Thoracic aorta (tissue), 2 donors: ENCODE results near the gene BTAF1. TPM values are rescaled to one million over a fixed set of nuclear protein-coding genes. Genes with fewer than 3 reads are reported as not detected.

Source experiments
- ATAC-seq: fragments of 150-250 bp; one replicate; pipeline ENCODE4 v1.8.0; 2017; ENCODE audit warnings: low read depth; ENCODE audit not compliant: insufficient number of reproducible peaks, low FRiP score
- DNase-seq: peaks from one replicate; pipeline ENCODE4 v3.0.0-alpha.2; 2020; ENCODE audit warnings: low spot score
- H3K27ac ChIP-seq, 2 donors: fragments of 200-600 bp; sonication (generic); 1 replicate in 1 of 2; 2 replicates in 1 of 2; pipeline ENCODE4 v1.5.1; 2016; ENCODE audit warnings: mild to moderate bottlenecking in 2 of 2, moderate library complexity in 2 of 2
- H3K27me3 ChIP-seq: fragments of 200-600 bp; sonication (generic); replicated peaks from 2 replicates; pipeline ENCODE4 v1.6.0; 2016; ENCODE audit warnings: mild to moderate bottlenecking; ENCODE audit not compliant: insufficient read depth
- H3K36me3 ChIP-seq: fragments of 200-600 bp; sonication (generic); one replicate; pipeline ENCODE4 v1.5.1; 2016
- H3K4me1 ChIP-seq, 2 donors: fragments of 200-600 bp; sonication (generic); 1 replicate in 1 of 2; 2 replicates in 1 of 2; pipeline versions ENCODE4 v1.5.1 to v1.6.0; 2016; ENCODE audit warnings: low read depth in 2 of 2, mild to moderate bottlenecking in 1 of 2; ENCODE audit not compliant: control insufficient read depth in 1 of 2
- H3K4me3 ChIP-seq: fragments of 200-600 bp; sonication (generic); 2 replicates; pipeline ENCODE4 v1.5.1; 2016; ENCODE audit warnings: mild to moderate bottlenecking
- H3K9me3 ChIP-seq: fragments of 200-600 bp; sonication (generic); 2 replicates; pipeline ENCODE4 v1.5.1; 2016
- total RNA-seq, 2 donors: library from RNA; depleted of rRNA; stranded (reverse); fragments of >200 nt; gene quantifications; one replicate each; pipeline versions ENCODE4 v1.1.0 to v1.2.3, GENCODE V29; 2016
- TF ChIP-seq, protein P1 (sequence below): fragments of 200-600 bp; sonication (generic); IDR thresholded peaks from one replicate; pipeline ENCODE4 v1.5.1; 2019; ENCODE audit warnings: antibody characterized with exemption

Gene BTAF1
- total RNA-seq, 2 donors from 2014 or later = 55.4 to 72.2 TPM

DNA sequence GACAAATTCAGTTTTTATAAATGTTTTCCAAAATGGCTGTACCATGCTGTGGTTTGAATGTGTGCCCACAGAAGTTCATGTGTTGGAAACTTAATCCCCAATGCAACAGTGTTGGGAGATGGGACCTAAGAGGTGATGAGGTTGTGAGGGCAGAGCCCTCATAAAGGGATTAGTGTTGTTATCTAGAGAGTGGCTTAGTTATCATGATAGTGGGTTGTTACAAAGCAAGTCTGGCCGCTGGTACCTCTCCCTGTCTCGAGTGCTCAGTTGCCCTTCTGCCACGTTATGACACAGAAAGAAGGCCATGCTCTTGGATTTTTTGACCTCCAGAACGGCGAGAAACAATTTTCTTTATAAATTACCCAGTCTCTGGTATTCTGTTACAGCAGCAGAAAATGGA lies 119.0 kb downstream of the BTAF1 start:
- TF ChIP-seq, protein P1, sequence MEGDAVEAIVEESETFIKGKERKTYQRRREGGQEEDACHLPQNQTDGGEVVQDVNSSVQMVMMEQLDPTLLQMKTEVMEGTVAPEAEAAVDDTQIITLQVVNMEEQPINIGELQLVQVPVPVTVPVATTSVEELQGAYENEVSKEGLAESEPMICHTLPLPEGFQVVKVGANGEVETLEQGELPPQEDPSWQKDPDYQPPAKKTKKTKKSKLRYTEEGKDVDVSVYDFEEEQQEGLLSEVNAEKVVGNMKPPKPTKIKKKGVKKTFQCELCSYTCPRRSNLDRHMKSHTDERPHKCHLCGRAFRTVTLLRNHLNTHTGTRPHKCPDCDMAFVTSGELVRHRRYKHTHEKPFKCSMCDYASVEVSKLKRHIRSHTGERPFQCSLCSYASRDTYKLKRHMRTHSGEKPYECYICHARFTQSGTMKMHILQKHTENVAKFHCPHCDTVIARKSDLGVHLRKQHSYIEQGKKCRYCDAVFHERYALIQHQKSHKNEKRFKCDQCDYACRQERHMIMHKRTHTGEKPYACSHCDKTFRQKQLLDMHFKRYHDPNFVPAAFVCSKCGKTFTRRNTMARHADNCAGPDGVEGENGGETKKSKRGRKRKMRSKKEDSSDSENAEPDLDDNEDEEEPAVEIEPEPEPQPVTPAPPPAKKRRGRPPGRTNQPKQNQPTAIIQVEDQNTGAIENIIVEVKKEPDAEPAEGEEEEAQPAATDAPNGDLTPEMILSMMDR = no peak
- no peaks in the 10 kb centered on the region for H3K9me3 ChIP-seq
- H3K4me3 ChIP-seq = no peak overlapping the region
- no peak overlapping the region for H3K27ac ChIP-seq
- no peaks in the 10 kb centered on the region for H3K4me1 ChIP-seq
- no peak for DNase-seq
- H3K27me3 ChIP-seq = no peaks in the 10 kb centered on the region
- ATAC-seq = no peak
- no peaks in the 10 kb centered on the region for H3K36me3 ChIP-seq

DNA sequence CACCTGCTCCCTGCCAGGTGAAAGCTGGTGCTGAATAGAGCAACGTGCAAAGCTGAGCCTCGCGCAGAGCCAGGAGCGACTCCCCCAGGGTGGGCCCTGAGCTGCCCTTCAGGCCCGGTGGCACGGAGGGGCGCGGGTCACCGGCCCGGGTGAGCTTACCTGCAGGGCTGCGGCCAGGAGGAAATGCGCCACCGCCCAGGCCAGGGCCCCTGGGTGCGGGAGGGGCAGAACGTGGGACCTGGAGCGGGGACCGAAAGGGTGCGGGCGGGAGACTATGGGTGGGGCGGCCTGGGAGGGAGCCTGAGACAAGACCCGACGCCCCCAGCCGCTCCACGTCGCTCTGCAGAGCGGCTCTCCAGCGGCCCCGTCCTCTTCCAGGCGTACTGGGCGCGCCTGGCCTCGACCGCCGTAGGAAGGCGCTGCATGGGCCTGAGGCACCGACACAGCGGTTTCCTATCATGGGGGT lies 122.1 kb downstream of the BTAF1 start:
- Histone ChIP-seq H3K4me1 (no peaks in the 10 kb centered on the region), H3K27me3 (no peaks in the 10 kb centered on the region), H3K36me3 (no peaks in the 10 kb centered on the region), H3K9me3 (no peaks in the 10 kb centered on the region), H3K4me3 (no peak overlapping the region), H3K27ac (no peak overlapping the region)
- no peak for ATAC-seq
- DNase-seq = no peak
- TF ChIP-seq, protein P1 = no peak

DNA sequence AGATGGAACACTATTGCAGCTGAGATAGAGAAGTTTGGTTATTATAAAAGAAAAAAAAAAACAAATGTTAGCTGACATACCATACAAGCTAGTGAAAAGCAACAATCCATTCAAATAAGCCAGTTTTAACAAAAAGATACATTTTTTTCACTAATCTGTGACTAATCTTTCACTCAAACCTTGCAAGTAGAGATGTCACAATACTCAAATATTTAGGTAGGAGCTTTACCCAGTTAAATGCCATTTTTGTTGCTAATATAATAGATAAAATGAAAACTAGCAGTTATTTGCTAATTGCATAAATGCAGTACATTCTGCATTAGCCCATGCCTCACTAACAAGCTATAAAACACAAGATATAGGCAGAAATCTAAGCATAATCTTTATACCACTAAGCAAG lies 123.6 kb downstream of the BTAF1 start:
- DNase-seq (no peak), ATAC-seq (no peak)
- TF ChIP-seq, protein P1 = no peak
- H3K4me1 ChIP-seq = no peaks in the 10 kb centered on the region
- H3K4me3 ChIP-seq = no peak overlapping the region
- no peak overlapping the region for H3K27ac ChIP-seq
- peaks cover 6% of the 10 kb centered on the region for H3K36me3 ChIP-seq
- H3K27me3 ChIP-seq = no peaks in the 10 kb centered on the region
- no peaks in the 10 kb centered on the region for H3K9me3 ChIP-seq

DNA sequence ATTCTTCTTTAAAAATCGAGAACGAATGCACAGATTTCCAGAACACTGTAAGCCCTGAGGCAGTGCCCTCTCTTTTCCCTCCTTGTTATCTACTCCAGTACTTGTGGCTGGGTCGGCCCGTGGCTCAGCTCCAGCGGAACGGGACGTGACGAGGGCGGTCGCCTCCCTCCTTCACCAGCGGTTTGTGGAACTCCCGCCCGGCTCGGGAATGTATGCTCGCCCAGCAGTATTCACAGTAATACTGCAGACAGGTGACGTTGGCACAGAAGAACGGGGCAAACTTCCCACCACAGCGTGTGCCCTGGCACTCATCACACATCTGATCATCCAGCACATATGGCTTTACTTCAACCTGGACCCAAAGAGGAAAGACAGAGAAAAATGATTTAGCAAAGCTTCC lies 128.5 kb downstream of the BTAF1 start:
- Histone ChIP-seq H3K27ac (no peak overlapping the region), H3K4me3 (no peak overlapping the region), H3K9me3 (no peaks in the 10 kb centered on the region), H3K4me1 (no peaks in the 10 kb centered on the region), H3K27me3 (no peaks in the 10 kb centered on the region), H3K36me3 (peaks cover 6% of the 10 kb centered on the region)
- TF ChIP-seq, protein P1 = no peak
- ATAC-seq = no peak
- DNase-seq = no peak

DNA sequence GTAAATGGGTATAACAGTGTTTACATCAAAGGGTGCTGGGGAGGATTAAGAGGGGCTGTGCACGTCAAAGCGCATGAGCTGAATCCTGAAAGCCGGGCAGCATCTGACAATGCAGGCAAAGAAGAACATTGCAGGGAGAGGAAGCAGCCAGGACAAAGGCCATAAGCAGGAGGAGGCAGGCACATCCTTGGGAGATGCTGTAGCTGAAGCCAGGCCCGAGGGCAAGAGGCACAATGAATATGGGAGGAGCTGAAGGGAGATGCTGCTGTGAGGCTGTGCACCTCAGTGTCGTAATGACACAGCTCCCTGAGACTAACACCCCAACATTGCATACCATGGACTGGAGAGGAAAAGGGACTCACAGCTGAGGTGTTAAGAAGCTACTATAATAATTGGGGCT lies 129.2 kb downstream of the BTAF1 start:
- Histone ChIP-seq H3K27me3 (no peaks in the 10 kb centered on the region), H3K4me1 (no peaks in the 10 kb centered on the region), H3K4me3 (no peak overlapping the region), H3K27ac (no peak overlapping the region), H3K36me3 (peaks cover 6% of the 10 kb centered on the region), H3K9me3 (no peaks in the 10 kb centered on the region)
- ATAC-seq = no peak
- DNase-seq = no peak
- TF ChIP-seq, protein P1 = no peak
